IPS-15b (cell line): Measurements from ENCODE around the gene FMN2.
"Not testable (repeated sequence)": the region's sequence is repeated elsewhere in the genome, so short reads cannot be mapped to it uniquely, and the experiment has no call there.

Experiments
- H3K27me3 ChIP-seq: one replicate; pipeline ENCODE4 v1.6.1; 2013; ENCODE audit warnings: low read length; ENCODE audit not compliant: control insufficient read depth, insufficient read depth
- H3K36me3 ChIP-seq: one replicate; pipeline ENCODE4 v1.6.1; 2013; ENCODE audit warnings: low read length; ENCODE audit not compliant: control insufficient read depth, insufficient read depth
- H3K4me1 ChIP-seq: one replicate; pipeline ENCODE4 v1.6.1; 2013; ENCODE audit warnings: mild to moderate bottlenecking, low read length; ENCODE audit not compliant: control insufficient read depth, insufficient read depth
- H3K4me3 ChIP-seq: one replicate; pipeline ENCODE4 v1.5.1; 2013; ENCODE audit warnings: low read depth, low read length
- H3K9ac ChIP-seq: one replicate; pipeline ENCODE4 v1.6.1; 2013; ENCODE audit warnings: low read depth, mild to moderate bottlenecking, low read length
- H3K9me3 ChIP-seq: one replicate; pipeline ENCODE4 v1.6.1; 2013; ENCODE audit warnings: mild to moderate bottlenecking, low read length; ENCODE audit not compliant: control insufficient read depth, insufficient read depth

FMN2 gene

DNA sequence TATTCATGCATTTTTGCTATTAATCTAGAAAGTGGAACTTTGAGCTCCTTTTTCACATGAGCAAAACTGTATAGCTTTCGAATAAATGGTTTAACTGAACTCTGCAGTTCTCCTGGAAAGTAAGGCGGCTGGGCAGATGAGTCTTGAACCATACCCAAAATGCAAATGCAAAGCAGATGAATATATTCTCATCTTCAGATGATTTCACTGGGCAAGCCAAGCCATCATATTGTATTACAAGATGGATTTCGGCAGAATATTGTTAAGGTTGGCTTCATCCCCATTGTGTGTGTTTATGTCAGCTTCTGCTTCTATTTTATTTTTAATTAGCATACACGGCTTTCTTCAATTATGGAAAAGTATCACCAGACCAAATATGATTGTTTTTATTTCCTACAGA is 310.6 kb downstream of the FMN2 start:
- Histone ChIP-seq H3K4me3 (no peak overlapping the region), H3K9me3 (no peaks in the 10 kb centered on the region), H3K36me3 (no peaks in the 10 kb centered on the region), H3K27me3 (no peaks in the 10 kb centered on the region), H3K9ac (no peak overlapping the region), H3K4me1 (no peaks in the 10 kb centered on the region)

DNA sequence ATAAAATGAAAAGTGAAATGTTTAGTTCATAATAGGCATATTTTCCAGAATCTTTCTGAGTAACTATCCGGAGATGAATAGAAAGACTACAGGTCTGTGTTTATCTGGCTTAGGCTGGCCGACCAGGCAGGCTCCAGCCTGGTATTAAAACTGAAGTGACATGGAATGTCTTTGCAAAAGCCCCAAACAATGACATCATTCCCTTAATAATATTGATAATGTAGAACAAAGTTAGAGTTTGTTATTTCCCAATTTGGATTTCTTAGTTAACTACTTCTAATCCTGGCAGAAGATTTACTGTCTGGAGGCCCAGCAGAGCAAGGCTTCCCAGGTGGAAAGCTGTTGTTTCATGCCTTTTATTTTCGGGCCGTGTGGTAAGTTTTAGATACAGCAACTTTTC is 312.6 kb downstream of the FMN2 start:
- Histone ChIP-seq H3K9me3 (no peaks in the 10 kb centered on the region), H3K27me3 (no peaks in the 10 kb centered on the region), H3K4me1 (no peaks in the 10 kb centered on the region), H3K9ac (no peak overlapping the region), H3K4me3 (no peak overlapping the region), H3K36me3 (no peaks in the 10 kb centered on the region)

DNA sequence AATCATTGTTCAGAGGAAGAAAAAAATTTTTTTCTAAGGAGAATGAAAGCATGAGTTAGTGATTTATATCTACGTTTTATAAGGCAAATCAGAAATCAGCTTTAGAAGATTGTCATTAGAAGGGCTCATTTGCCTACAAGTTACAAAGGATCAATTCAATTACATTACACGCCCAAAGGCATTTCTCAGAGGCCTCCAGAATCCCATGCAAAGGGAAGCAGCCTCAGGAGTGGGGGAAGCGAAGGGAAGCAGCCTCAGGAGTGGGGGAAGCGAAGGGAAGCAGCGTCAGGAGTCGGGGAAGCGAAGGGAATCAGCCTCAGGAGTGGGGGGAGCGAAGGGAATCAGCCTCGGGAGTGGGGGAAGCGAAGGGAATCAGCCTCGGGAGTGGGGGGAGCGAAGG is 314.1 kb downstream of the FMN2 start:
- Histone ChIP-seq H3K36me3 (no peaks in the 10 kb centered on the region), H3K4me1 (no peaks in the 10 kb centered on the region), H3K9ac (no peak overlapping the region), H3K9me3 (no peaks in the 10 kb centered on the region), H3K4me3 (no peak overlapping the region), H3K27me3 (no peaks in the 10 kb centered on the region)

DNA sequence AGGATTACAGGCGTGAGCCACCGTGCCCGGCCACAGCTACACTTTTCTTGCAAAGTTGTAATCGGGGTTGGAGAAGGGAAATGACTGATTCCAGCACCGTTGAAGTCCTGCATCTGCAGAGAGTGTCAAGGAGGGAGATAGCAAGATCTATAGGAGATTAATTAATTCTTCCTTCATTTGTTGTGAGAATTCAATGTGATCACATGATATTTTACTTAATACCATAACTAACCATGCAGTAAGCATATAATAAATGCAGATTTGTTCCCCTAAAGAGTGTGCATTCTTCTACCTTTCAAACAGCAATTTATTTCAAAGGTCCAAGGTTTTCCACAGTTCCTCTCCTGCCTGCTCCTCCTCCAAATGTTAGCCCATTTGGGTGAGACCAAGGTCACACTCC is 315.7 kb downstream of the FMN2 start:
- no peaks in the 10 kb centered on the region for H3K36me3 ChIP-seq

DNA sequence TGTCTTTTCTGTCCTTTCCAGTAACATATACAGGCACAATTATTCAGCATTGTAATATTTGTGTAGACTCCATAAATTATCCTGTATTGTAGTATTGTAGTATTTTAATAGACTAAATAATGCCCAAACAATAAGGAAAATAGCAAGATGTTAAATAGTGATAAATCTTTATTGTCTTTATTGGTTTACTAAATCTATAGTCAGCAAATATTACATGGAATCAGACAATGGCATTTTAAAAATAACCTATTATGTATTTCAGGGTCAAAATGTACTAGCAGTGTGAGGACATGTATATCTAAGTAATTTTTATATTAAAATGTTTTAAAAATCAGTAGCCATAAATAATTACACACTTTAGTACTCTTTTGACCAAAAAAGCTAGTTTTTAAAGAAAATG is 317.9 kb downstream of the FMN2 start:
- no peaks in the 10 kb centered on the region for H3K9me3 ChIP-seq
- no peaks in the 10 kb centered on the region for H3K4me1 ChIP-seq
- no peak overlapping the region for H3K9ac ChIP-seq
- H3K27me3 ChIP-seq, result no peaks in the 10 kb centered on the region
- no peak overlapping the region for H3K4me3 ChIP-seq
- H3K36me3 ChIP-seq, result no peaks in the 10 kb centered on the region

More for the DNA sequence above, 315.7 kb downstream of the FMN2 start:
- H3K9ac ChIP-seq, result no peak overlapping the region
- no peaks in the 10 kb centered on the region for H3K4me1 ChIP-seq
- H3K4me3 ChIP-seq, result no peak overlapping the region
- H3K9me3 ChIP-seq, result no peaks in the 10 kb centered on the region
- H3K27me3 ChIP-seq, result no peaks in the 10 kb centered on the region

DNA sequence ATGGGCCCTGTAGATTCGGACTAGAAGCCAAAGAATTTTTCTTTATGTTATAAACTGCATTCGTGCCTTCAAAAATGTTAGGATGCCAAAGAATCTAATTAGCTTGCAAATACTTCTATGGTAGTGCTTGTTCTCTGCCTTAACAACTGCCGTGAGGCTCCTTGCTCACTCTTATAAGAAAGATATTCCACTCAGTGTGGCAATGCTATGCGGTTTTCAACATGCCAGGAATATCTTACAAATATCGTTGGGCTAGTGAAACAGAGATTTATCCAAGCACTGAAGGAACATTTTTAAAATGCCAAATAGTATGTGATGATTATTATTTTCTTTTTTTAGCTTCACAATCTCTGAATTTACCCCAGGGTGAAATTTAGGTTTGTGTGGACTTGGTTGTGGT is 322.0 kb downstream of the FMN2 start:
- no peak overlapping the region for H3K4me3 ChIP-seq
- no peaks in the 10 kb centered on the region for H3K36me3 ChIP-seq

DNA sequence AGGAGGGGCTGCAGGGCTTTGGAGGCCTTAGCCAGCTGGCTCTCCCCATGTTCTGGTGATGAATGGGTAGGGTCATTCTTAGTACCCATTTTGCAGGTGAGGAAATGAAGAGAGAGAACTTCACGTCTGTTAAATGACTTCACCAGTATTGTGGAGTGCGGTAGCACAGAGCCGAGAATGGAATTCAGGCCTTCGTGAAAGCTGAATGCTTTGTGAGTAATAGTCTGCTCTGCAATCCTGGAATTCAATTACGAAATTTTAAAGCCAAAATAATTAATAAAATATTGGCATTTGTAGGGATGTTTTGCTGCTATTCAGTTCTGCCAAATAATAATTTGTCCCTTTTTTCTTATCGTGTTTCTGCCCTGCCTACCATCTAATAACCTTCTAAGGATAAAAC is 322.6 kb downstream of the FMN2 start:
- Histone ChIP-seq H3K9ac (no peak overlapping the region), H3K4me3 (no peak overlapping the region), H3K36me3 (no peaks in the 10 kb centered on the region), H3K27me3 (no peaks in the 10 kb centered on the region), H3K4me1 (no peaks in the 10 kb centered on the region), H3K9me3 (no peaks in the 10 kb centered on the region)

More for the DNA sequence above, 322.0 kb downstream of the FMN2 start:
- H3K4me1 ChIP-seq, result no peaks in the 10 kb centered on the region
- H3K9ac ChIP-seq, result no peak overlapping the region
- no peaks in the 10 kb centered on the region for H3K9me3 ChIP-seq
- H3K27me3 ChIP-seq, result no peaks in the 10 kb centered on the region

DNA sequence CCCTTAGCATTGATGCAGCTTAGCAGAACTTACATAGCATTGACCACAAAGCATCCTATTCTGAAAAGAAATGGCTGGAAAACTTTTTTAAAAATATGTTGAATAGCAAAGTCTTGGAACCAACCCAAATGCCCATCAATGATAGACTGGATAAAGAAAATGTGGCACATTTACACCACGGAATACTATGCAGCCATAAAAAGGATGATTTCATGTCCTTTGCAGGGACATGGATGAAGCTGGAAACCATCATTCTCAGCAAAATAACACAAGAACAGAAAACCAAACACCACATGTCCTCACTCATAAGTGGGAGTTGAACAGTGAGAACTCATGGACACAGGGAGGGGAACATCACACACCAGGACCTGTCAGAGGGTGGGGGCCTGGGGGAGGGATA is 323.3 kb downstream of the FMN2 start:
- H3K9me3 ChIP-seq, H3K4me1 ChIP-seq, H3K4me3 ChIP-seq, H3K9ac ChIP-seq, H3K36me3 ChIP-seq, H3K27me3 ChIP-seq: not testable (repeated sequence)

DNA sequence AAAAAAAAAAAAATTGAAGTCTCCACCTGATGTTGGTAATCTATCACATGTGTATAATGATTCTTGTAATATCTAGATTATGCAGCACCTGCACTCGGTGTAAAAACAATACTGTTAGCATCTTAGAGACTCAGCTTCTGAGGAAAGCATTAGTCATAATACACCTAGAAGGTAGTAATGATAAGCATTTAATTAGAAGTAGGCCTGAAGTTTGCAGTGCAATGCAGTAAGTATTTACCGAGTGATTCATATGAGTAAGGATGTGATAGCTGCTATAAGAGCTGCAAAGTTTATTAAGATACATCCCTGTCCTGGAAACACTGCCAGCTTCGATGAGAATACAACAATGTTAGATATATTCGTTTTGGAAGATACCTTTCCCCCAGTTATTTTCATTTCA is 323.8 kb downstream of the FMN2 start:
- Histone ChIP-seq H3K9ac (no peak overlapping the region), H3K27me3 (no peaks in the 10 kb centered on the region), H3K4me3 (no peak overlapping the region), H3K9me3 (no peaks in the 10 kb centered on the region), H3K4me1 (no peaks in the 10 kb centered on the region), H3K36me3 (no peaks in the 10 kb centered on the region)

DNA sequence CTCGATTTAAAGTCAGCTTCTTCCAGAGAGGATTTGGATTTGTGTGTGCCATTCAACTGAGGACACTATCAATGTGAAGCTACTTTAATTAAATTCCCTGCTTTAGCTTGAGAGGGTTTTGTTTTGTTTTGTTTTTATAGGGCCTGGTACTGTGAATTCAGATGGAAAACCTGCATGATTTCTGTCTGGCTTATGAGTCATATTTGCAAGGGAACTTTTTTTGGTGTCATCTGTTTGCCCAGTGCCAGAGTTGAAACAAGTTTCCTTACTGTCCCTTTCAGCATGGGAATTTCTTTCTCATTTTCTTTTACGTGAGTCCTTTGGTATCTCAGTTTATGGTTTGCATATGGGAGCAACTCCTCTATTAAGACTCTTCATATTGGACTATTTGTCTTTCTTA is 325.6 kb downstream of the FMN2 start:
- no peak overlapping the region for H3K9ac ChIP-seq
- H3K4me3 ChIP-seq, result no peak overlapping the region
- H3K9me3 ChIP-seq, result no peaks in the 10 kb centered on the region
- no peaks in the 10 kb centered on the region for H3K4me1 ChIP-seq
- no peaks in the 10 kb centered on the region for H3K36me3 ChIP-seq
- H3K27me3 ChIP-seq, result no peaks in the 10 kb centered on the region

DNA sequence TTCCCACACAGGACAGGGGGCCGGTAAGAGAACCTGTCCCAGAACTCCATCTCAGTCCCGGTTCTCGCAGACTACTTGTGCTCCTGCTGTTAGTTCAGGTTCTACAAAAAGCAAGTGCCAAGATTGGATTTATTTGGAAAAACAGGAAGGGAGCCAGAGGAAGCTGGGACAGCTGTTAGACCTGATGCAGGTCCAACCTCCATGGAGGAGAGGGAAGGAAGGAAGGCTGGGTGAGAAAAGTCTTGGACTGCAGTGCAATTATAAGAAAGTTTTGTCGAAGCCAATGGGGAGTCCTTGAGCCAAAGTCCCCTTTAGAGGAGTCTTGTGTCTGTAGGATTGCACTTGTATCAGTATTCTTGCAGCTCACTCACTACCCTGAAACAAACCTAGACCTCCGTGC is 329.1 kb downstream of the FMN2 start:
- no peaks in the 10 kb centered on the region for H3K27me3 ChIP-seq

DNA sequence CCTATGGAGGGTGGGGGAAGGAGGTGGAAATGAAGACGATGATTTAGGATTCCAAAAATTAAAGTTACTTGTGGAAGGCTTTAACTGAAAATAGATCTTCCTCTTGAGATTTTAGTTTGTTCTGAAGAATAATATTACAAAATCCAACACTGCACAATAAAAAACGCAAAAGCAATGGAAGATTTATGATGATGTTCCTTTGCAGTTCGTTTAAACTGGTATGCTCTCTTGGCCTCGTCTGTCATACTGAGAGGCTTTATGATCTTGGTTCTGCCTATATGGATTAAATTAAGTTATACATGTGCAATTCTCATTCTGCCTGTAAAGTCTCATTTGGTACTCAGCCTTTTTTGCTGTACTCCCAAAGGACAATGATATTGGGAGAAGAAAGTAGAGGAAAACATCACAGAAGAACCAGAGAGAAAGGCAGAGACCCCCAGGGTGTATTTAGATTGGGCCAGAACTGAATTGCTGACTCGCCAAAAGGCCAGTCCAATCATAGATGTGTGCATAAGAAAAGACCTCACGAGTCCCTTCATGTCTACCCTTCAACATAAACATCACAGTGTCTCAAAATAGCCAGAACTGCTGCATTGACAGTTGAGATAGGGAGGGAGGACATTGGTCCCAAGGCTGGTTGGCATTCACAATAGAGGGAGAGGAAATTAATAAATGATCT is 331.7 kb downstream of the FMN2 start:
- no peaks in the 10 kb centered on the region for H3K9me3 ChIP-seq
- no peak overlapping the region for H3K4me3 ChIP-seq
- no peak overlapping the region for H3K9ac ChIP-seq
- no peaks in the 10 kb centered on the region for H3K27me3 ChIP-seq
- no peaks in the 10 kb centered on the region for H3K36me3 ChIP-seq
- H3K4me1 ChIP-seq, result no peaks in the 10 kb centered on the region

More for the DNA sequence above, 329.1 kb downstream of the FMN2 start:
- H3K36me3 ChIP-seq, result no peaks in the 10 kb centered on the region
- no peaks in the 10 kb centered on the region for H3K9me3 ChIP-seq
- no peak overlapping the region for H3K4me3 ChIP-seq
- no peaks in the 10 kb centered on the region for H3K4me1 ChIP-seq
- no peak overlapping the region for H3K9ac ChIP-seq
